Measurements from ENCODE around the gene CARS2. TPM values are rescaled to one million over a fixed set of nuclear protein-coding genes. Genes with fewer than 3 reads are reported as not detected.

CARS2 gene
- polyA plus RNA-seq, 1 donor (not counting 4 experiments of a cell fraction or from before 2014, with no cell fraction given): 90.0 TPM

DNA sequence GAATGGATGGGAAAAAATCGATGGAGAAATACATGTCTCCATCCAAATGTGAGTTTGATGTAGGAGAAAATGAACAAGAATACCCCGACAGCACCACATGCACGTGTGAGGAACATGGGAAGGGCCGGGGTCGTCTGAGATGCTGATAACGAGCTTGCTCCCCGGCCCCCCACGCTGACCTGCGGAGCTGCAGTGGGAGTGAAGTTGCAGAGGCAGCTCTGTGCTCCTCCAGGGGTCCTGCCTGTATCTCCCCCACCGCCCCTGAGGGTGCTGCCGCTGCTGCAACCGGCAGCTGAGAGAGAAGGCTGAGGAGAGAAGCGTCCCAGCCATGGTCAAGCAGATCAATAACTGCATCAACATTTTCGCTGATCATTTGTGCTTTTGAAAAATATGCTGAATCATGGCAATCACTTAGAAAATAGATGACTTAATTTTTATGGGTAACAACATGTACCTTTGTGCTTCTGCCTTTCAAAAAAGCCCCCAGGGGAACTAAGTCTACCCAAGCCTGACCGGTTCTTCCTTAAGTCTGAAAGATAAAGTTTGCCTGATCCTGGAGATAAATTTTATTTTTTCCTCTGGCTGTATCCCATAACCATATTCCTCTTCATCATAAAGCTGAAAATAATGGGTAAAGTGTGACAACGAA lies 108.8 kb downstream of the CARS2 start:
- dilution Hi-C loops (cut with MboI; ENCODE audit: extremely low pct_ligation_motif_present, low sequenced_read_pairs): no loop called here
- Histone ChIP-seq H3K9me3 (ENCODE audit: control insufficient read depth, low read depth, low read length) (no peaks in the 10 kb centered on the region), H3K27ac (ENCODE audit: control insufficient read depth, insufficient read depth, low read length) (no peak overlapping the region), H3K9ac (ENCODE audit: control insufficient read depth, extremely low read depth, insufficient read depth, low read length) (no peak overlapping the region), H2AFZ (ENCODE audit: control insufficient read depth, low read length) (peak overlapping the region; percentile 73), H3K4me1 (ENCODE audit: control insufficient read depth, extremely low read depth, insufficient read depth, low read length) (peaks cover 13% of the 10 kb centered on the region), H4K20me1 (ENCODE audit: control insufficient read depth, extremely low read depth, insufficient read depth, low read length) (no peaks in the 10 kb centered on the region), H3K4me3 (ENCODE audit: control insufficient read depth in 2 of 3, extremely low read depth in 1 of 3, insufficient read depth in 2 of 3, low read depth in 1 of 3, low read length in 3 of 3) (no peak overlapping the region), H3K27me3 (ENCODE audit: control insufficient read depth, extremely low read depth, insufficient read depth, low read length) (no peaks in the 10 kb centered on the region), H3K36me3 (ENCODE audit: control insufficient read depth in 2 of 2, extremely low read depth in 1 of 2, insufficient read depth in 2 of 2, low read length in 2 of 2) (no peaks in the 10 kb centered on the region), H3K4me2 (ENCODE audit: control insufficient read depth, extremely low read depth, insufficient read depth, low read depth, low read length) (peak overlapping the region; percentile 56), H3K79me2 (ENCODE audit: control insufficient read depth, insufficient read depth, low read length) (no peaks in the 10 kb centered on the region), H3K9me1 (ENCODE audit: control insufficient read depth, extremely low read depth, insufficient read depth, low read length) (no peaks in the 10 kb centered on the region)
- FAIRE-seq (no peak), DNase-seq (ENCODE audit: low read depth, low spot score) (no peak)
- TF ChIP-seq, protein P1, sequence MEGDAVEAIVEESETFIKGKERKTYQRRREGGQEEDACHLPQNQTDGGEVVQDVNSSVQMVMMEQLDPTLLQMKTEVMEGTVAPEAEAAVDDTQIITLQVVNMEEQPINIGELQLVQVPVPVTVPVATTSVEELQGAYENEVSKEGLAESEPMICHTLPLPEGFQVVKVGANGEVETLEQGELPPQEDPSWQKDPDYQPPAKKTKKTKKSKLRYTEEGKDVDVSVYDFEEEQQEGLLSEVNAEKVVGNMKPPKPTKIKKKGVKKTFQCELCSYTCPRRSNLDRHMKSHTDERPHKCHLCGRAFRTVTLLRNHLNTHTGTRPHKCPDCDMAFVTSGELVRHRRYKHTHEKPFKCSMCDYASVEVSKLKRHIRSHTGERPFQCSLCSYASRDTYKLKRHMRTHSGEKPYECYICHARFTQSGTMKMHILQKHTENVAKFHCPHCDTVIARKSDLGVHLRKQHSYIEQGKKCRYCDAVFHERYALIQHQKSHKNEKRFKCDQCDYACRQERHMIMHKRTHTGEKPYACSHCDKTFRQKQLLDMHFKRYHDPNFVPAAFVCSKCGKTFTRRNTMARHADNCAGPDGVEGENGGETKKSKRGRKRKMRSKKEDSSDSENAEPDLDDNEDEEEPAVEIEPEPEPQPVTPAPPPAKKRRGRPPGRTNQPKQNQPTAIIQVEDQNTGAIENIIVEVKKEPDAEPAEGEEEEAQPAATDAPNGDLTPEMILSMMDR (optimal IDR thresholded peaks at IDR 0.05 in 1 of 3, IDR thresholded peaks at IDR 0.05 in 1 of 3, conservative IDR thresholded peaks at IDR 0.05 in 1 of 3; ENCODE audit: extremely low read depth in 1 of 3, insufficient read depth in 2 of 3, low read length in 3 of 3): no peak
- TF ChIP-seq EZH2 (IDR thresholded peaks at IDR 0.05; ENCODE audit: low read length): no peak

DNA sequence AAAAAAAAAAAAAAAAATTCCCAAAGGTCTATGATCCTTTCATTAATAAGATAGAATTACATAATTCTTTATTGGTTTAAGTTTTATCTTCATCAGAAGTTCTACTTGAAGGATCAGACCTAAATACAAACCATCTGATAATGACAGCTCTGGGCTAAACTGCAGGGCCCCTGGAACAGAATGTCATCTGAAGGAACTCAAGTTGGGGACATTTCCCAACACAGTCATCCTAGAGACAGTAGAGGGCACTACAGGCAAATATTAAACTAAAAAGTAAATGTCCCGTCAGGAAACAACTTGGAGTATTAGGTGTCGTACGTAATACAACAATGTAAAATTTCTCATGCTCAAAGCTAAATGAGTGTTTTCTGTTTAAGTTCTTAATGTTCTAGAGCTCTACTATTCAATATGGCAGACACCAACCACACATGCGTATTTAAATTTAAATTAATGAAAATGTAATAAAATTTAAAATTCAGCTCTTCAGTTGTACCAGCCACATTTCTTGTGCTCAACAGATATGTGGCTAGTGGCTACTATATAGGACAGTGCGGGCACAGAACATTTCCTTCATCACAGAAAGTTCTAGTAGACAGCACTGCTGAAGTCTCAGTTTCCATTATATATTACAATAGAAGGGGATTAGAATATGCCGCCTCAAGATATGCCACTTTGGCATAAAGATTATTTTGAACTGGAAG lies 112.3 kb downstream of the CARS2 start:
- Histone ChIP-seq H4K20me1 (ENCODE audit: control insufficient read depth, extremely low read depth, insufficient read depth, low read length) (no peaks in the 10 kb centered on the region), H2AFZ (ENCODE audit: control insufficient read depth, low read length) (no peak overlapping the region), H3K4me2 (ENCODE audit: control insufficient read depth, extremely low read depth, insufficient read depth, low read depth, low read length) (no peak overlapping the region), H3K27me3 (ENCODE audit: control insufficient read depth, extremely low read depth, insufficient read depth, low read length) (no peaks in the 10 kb centered on the region), H3K79me2 (ENCODE audit: control insufficient read depth, insufficient read depth, low read length) (no peaks in the 10 kb centered on the region), H3K36me3 (ENCODE audit: control insufficient read depth in 2 of 2, extremely low read depth in 1 of 2, insufficient read depth in 2 of 2, low read length in 2 of 2) (no peaks in the 10 kb centered on the region), H3K27ac (ENCODE audit: control insufficient read depth, insufficient read depth, low read length) (no peak overlapping the region), H3K9ac (ENCODE audit: control insufficient read depth, extremely low read depth, insufficient read depth, low read length) (no peak overlapping the region), H3K4me1 (ENCODE audit: control insufficient read depth, extremely low read depth, insufficient read depth, low read length) (peaks cover 28% of the 10 kb centered on the region), H3K9me1 (ENCODE audit: control insufficient read depth, extremely low read depth, insufficient read depth, low read length) (no peaks in the 10 kb centered on the region), H3K9me3 (ENCODE audit: control insufficient read depth, low read depth, low read length) (no peaks in the 10 kb centered on the region), H3K4me3 (ENCODE audit: control insufficient read depth in 2 of 3, extremely low read depth in 1 of 3, insufficient read depth in 2 of 3, low read depth in 1 of 3, low read length in 3 of 3) (no peak overlapping the region)
- FAIRE-seq: peak; percentile 17
- TF ChIP-seq, protein P1 (optimal IDR thresholded peaks at IDR 0.05 in 1 of 3, IDR thresholded peaks at IDR 0.05 in 1 of 3, conservative IDR thresholded peaks at IDR 0.05 in 1 of 3; ENCODE audit: extremely low read depth in 1 of 3, insufficient read depth in 2 of 3, low read length in 3 of 3): peak; percentile 35 to 57 (median 51)
- no peak for TF ChIP-seq EZH2 (IDR thresholded peaks at IDR 0.05; ENCODE audit: low read length)
- dilution Hi-C loops (cut with MboI; ENCODE audit: extremely low pct_ligation_motif_present, low sequenced_read_pairs): no loop called here
- DNase-seq (ENCODE audit: low read depth, low spot score): no peak
